ENCODE data around the gene KAZALD1. TPM values are rescaled to one million over a fixed set of nuclear protein-coding genes. Genes with fewer than 3 reads are reported as not detected.
A peak's percentile ranks its signal among the peaks of the same experiment; 100 is the strongest.

KAZALD1 gene
- total RNA-seq, 1 experiment from 2014 or later = 42.3 TPM

DNA sequence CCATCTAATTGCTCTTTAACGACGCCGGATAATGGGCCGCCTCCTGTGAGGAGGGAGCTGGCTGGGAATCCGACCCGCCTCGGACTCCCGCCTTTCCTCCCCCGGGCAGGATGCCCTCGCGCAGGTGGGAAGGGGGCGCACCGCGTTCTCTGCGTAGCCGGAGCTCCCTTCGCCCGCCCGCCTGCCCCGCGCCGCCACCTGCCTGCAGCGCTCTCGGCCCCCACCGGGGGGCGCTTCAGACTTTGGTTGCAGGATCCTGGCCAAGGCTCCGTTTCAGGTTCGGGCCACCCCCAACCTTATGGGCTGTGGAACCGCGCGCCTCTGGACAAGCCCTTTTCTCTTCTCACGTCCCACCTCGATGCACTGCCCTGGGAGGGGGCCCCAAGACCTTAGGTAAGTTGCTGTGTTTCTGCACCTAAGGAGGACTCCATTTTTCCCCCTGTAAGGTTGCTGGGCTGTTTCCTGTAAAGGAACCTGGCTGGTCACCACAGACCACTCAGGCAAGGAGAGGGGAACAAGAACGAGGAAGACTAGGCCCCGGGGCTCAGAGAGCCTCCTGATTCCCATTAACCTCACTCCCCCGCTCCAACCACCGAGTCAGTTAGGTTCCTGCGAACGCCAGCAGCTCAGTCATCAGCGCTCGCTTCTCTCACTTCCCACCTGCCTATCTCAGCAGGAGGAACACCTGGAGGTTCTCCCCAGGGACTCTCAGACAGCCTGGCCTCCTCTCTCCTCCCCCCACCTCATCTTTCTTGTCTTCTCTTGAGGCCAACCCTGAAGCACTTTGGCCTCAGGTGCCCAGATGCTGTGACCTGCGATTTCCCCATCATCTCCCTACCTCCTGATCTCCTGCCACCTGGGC lies 11.3 kb upstream of the KAZALD1 start:
- Histone ChIP-seq H3K27me3 (replicated peaks; ENCODE audit: control insufficient read depth, insufficient read depth, low read length) (no peaks in the 10 kb centered on the region), H3K9me3 (no peaks in the 10 kb centered on the region), H3K36me3 (ENCODE audit: control insufficient read depth, insufficient read depth, low read length) (peaks cover 1% of the 10 kb centered on the region; the same call in 1 of the 2 replicates), H3K4me3 (ENCODE audit: low read depth, low read length) (no peak overlapping the region), H3K4me1 (no peaks in the 10 kb centered on the region)
- peak; percentile 33 to 71 for TF ChIP-seq CTCF (IDR thresholded peaks at IDR 0.05; ENCODE audit: insufficient read depth in 1 of 2, low read depth in 1 of 2, low read length in 1 of 2, severe bottlenecking in 1 of 2, unreplicated experiment in 1 of 2)
- DNase-seq = peak in 1 of 2 experiments; percentile 62
- no TSS peak for BruUV-seq (replicated peaks)
- peaks cover 6% of the 10 kb centered on the region for H3K4me1 Mint-ChIP-seq (ENCODE audit: low read depth, unreplicated experiment)
- POLR2A ChIA-PET = interaction anchor here (1.6 kb wide), 1 partner anchor 10 kb away, joined by 8 read pairs; no protein-coding TSS in a partner anchor
- H3K36me3 Mint-ChIP-seq (ENCODE audit: insufficient read depth, unreplicated experiment) = no peaks in the 10 kb centered on the region
- intact Hi-C loops (cut with micrococcal nuclease; ENCODE audit: unreplicated experiment) = no loop called here
- H3K9me3 Mint-ChIP-seq (ENCODE audit: unreplicated experiment) = no peaks in the 10 kb centered on the region
- CTCF ChIA-PET = interaction anchor here (0.6 to 1.8 kb wide), 9 partner anchors 9 to 111 kb away, joined by 3 to 10 read pairs (median 5); partner anchors contain the start of genes KAZALD1, PDZD7 and SFXN3
- no peaks in the 10 kb centered on the region for H3K27me3 Mint-ChIP-seq (ENCODE audit: insufficient read depth, unreplicated experiment)
- no peak overlapping the region for H3K4me3 Mint-ChIP-seq (ENCODE audit: unreplicated experiment)
- no peak overlapping the region for H3K27ac Mint-ChIP-seq (ENCODE audit: unreplicated experiment)

GRCh38 chr10:101052285-101052684 lies 9.5 kb upstream of the KAZALD1 start:
- Mint-ChIP-seq H3K9me3 (ENCODE audit: unreplicated experiment) (no peaks in the 10 kb centered on the region), H3K27ac (ENCODE audit: unreplicated experiment) (no peak overlapping the region), H3K36me3 (ENCODE audit: insufficient read depth, unreplicated experiment) (no peaks in the 10 kb centered on the region), H3K4me1 (ENCODE audit: low read depth, unreplicated experiment) (peaks cover 7% of the 10 kb centered on the region), H3K4me3 (ENCODE audit: unreplicated experiment) (no peak overlapping the region), H3K27me3 (ENCODE audit: insufficient read depth, unreplicated experiment) (no peaks in the 10 kb centered on the region)
- POLR2A ChIA-PET = no interaction called here
- DNase-seq = no peak
- intact Hi-C loops (cut with micrococcal nuclease; ENCODE audit: unreplicated experiment) = no loop called here
- H3K4me1 ChIP-seq = no peaks in the 10 kb centered on the region
- no peaks in the 10 kb centered on the region for H3K9me3 ChIP-seq
- TF ChIP-seq CTCF (IDR thresholded peaks at IDR 0.05; ENCODE audit: insufficient read depth in 1 of 2, low read depth in 1 of 2, low read length in 1 of 2, severe bottlenecking in 1 of 2, unreplicated experiment in 1 of 2) = no peak
- no TSS peak for BruUV-seq (replicated peaks)
- CTCF ChIA-PET = interaction anchor here (1.4 to 1.8 kb wide), 4 partner anchors 10 to 23 kb away, joined by 3 to 9 read pairs (median 5); partner anchors contain the start of genes KAZALD1, PDZD7 and SFXN3
- H3K4me3 ChIP-seq (ENCODE audit: low read depth, low read length) = no peak overlapping the region
- H3K36me3 ChIP-seq (ENCODE audit: control insufficient read depth, insufficient read depth, low read length) = peaks cover 1% of the 10 kb centered on the region; the same call in 1 of the 2 replicates
- no peaks in the 10 kb centered on the region for H3K27me3 ChIP-seq (replicated peaks; ENCODE audit: control insufficient read depth, insufficient read depth, low read length)

DNA sequence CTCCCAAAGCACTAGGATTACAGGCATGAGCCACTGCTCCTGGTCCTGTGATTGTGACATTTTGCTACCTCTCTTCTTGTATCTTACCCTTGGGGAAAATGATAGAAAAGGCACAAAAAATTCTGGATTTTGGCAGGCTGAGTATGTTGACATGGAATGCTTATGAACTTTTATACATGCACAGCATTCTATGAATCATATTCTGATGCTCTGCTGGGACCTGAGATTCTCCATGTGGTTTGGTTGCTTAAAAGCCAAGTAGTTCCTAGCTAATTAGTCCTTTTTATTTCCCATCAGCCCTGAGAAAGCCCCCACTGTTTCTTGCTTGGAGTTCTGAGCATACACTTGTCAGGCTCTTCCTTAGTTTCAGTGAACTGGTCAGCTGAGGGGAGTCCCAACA lies 8.3 kb upstream of the KAZALD1 start:
- TF ChIP-seq CTCF (IDR thresholded peaks at IDR 0.05; ENCODE audit: insufficient read depth in 1 of 2, low read depth in 1 of 2, low read length in 1 of 2, severe bottlenecking in 1 of 2, unreplicated experiment in 1 of 2) = no peak
- Histone ChIP-seq H3K4me3 (ENCODE audit: low read depth, low read length) (no peak overlapping the region), H3K27me3 (replicated peaks; ENCODE audit: control insufficient read depth, insufficient read depth, low read length) (no peaks in the 10 kb centered on the region), H3K9me3 (no peaks in the 10 kb centered on the region), H3K4me1 (no peaks in the 10 kb centered on the region), H3K36me3 (ENCODE audit: control insufficient read depth, insufficient read depth, low read length) (peaks cover 1% of the 10 kb centered on the region; the same call in 1 of the 2 replicates)
- Mint-ChIP-seq H3K27ac (ENCODE audit: unreplicated experiment) (no peak overlapping the region), H3K36me3 (ENCODE audit: insufficient read depth, unreplicated experiment) (no peaks in the 10 kb centered on the region), H3K4me1 (ENCODE audit: low read depth, unreplicated experiment) (peaks cover 7% of the 10 kb centered on the region), H3K4me3 (ENCODE audit: unreplicated experiment) (no peak overlapping the region), H3K9me3 (ENCODE audit: unreplicated experiment) (no peaks in the 10 kb centered on the region), H3K27me3 (ENCODE audit: insufficient read depth, unreplicated experiment) (no peaks in the 10 kb centered on the region)
- intact Hi-C loops (cut with micrococcal nuclease; ENCODE audit: unreplicated experiment) = no loop called here
- ChIA-PET CTCF (interaction anchor here (1.0 kb wide), 1 partner anchor 12 kb away, joined by 10 read pairs; no protein-coding TSS in a partner anchor), POLR2A (no interaction called here)
- DNase-seq = no peak
- no TSS peak for BruUV-seq (replicated peaks)
